Omental fat pad (tissue), 4 donors: ENCODE data around the gene KCTD11. TPM values are rescaled to one million over a fixed set of nuclear protein-coding genes. Genes with fewer than 3 reads are reported as not detected.

Experiments
- ATAC-seq: fragments of 150-250 bp; one replicate; pipeline ENCODE4 v1.9.1; 2016; ENCODE audit warnings: mild to moderate bottlenecking, moderate library complexity; ENCODE audit not compliant: low FRiP score
- DNase-seq: peaks from one replicate; pipeline ENCODE4 v3.0.0-alpha.2; 2019; ENCODE audit warnings: low spot score
- total RNA-seq, 4 donors: library from RNA; depleted of rRNA; stranded (reverse); fragments of >200 nt; gene quantifications; one replicate each; pipeline ENCODE4 v1.1.0, GENCODE V29; 2016
- TF ChIP-seq, protein P1 (sequence below), 3 donors: fragments of 450-650 bp; IDR thresholded peaks; one replicate each; pipeline ENCODE4 v1.5.1; 2016 to 2017; ENCODE audit warnings: antibody characterized with exemption in 3 of 3, mild to moderate bottlenecking in 3 of 3, moderate library complexity in 2 of 3

KCTD11 gene
- total RNA-seq, 4 donors from 2014 or later = 6.7 to 9.9 (median 8.4) TPM

GRCh38 chr17:7347630-7348477 lies 4.1 kb upstream of the KCTD11 start:
- no peak for ATAC-seq
- DNase-seq = no peak

DNA sequence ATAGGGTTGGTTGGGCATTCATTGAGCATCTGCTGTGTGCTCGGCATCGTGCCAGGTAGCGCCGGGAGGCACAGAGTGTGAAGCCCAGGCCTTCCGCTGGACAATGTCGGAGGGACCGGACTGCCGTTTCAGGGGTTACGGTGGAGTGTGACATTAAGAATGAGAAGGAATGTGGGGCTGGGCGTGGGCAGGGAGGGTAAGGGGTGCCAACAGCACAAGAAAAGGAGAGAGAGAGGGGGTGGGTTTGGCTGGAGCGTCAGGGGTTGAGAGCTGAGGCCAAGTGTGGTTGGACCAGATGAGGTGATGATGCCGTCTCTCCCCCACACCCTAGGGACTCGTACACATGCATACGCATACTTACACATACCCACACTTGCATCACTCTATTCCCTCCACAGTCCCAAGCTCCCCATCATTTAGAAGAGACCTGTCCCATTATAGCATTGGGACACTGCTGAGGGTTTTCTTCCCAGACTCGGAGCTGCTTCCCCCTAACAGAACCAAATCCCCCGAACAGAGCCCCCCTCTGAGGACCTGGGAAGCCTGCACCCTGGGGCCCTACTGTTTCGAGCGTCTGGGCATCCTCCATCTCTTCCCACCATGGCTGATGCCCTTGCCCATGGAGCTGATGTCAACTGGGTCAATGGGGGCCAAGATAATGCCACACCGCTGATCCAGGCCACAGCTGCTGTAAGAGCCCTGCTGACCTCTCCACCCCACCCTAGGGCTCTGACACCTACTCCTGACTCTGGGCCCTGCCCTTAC lies 3.3 kb upstream of the KCTD11 start:
- TF ChIP-seq, protein P1, sequence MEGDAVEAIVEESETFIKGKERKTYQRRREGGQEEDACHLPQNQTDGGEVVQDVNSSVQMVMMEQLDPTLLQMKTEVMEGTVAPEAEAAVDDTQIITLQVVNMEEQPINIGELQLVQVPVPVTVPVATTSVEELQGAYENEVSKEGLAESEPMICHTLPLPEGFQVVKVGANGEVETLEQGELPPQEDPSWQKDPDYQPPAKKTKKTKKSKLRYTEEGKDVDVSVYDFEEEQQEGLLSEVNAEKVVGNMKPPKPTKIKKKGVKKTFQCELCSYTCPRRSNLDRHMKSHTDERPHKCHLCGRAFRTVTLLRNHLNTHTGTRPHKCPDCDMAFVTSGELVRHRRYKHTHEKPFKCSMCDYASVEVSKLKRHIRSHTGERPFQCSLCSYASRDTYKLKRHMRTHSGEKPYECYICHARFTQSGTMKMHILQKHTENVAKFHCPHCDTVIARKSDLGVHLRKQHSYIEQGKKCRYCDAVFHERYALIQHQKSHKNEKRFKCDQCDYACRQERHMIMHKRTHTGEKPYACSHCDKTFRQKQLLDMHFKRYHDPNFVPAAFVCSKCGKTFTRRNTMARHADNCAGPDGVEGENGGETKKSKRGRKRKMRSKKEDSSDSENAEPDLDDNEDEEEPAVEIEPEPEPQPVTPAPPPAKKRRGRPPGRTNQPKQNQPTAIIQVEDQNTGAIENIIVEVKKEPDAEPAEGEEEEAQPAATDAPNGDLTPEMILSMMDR (IDR thresholded peaks at IDR 0.05) = no peak
- DNase-seq (no peak), ATAC-seq (no peak)

More at GRCh38 chr17:7347630-7348477, 4.1 kb upstream of the KCTD11 start:
- TF ChIP-seq, protein P1 (IDR thresholded peaks at IDR 0.05) = no peak

DNA sequence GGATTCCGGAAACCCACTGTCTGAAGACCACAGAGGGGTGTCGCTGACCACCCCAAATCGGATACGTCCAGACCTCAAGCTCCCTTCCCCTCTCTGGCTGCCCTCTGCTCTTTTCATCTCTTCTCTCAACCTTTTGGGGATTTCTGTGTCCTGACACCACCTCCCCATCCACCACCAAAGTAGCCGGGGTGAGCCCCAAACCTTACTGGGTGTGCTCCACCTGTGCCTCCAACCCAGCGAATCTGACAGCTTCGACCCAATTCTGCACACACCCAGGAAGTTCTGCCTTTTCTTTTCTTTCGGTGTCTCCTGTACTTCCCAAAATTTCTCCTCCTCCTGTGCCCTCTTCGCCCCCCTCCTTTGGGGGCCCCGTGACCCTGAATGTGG lies 534 bp downstream of the KCTD11 start:
- TF ChIP-seq, protein P1 (IDR thresholded peaks at IDR 0.05) = no peak
- ATAC-seq = no peak
- no peak for DNase-seq

- no peak for DNase-seq
- TF ChIP-seq, protein P1 (IDR thresholded peaks at IDR 0.05) = no peak
- no peak for ATAC-seq
Observed at GRCh38 chr17:7352910-7353635, 1.1 kb downstream of the KCTD11 start.

DNA sequence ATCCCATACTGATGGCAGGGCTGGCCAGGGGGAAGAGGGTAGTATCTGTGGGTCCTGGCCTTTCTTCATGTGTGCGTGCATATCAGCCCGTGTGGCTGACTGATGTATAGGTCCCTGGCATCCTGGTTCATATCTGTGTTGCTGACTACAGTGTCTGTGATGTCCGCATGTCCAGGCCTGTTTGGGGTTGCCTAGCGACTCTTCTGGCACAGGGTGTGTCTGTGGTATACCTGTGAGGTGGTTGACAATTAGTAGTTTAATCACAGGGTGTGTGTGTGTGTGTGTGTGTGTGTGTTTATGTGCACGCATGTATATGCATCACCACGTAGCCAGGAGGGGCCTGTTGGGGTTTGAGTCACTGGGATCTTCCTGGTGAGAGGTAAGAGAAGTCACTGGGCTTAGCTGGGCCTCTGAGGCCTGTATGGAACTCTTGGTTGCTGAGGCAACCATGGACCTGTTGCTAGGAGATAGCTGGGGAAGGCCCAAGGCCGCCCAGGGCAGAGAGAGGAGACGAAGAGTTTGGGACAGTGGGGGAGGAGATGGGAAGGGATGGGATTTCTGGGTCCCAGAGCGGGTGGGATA lies 2.4 kb downstream of the KCTD11 start:
- no peak for ATAC-seq
- TF ChIP-seq, protein P1 (IDR thresholded peaks at IDR 0.05) = no peak
- DNase-seq = no peak

DNA sequence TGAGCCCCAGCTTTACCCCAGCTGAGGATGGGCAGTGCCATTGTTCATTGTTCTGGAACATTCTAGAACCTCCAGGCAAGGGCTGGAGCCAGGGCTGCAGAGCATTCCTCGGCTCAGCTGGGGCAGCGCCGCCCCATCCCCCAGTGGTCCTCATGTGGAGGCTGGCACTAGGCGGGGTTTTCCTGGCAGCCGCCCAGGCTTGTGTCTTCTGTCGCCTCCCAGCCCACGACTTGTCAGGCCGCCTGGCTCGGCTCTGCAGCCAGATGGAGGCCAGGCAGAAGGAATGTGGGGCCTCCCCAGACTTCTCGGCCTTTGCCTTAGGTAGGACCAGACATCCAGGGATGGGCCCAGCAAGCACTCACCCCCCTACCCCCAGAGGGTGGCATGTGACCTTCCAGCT lies 3.1 kb downstream of the KCTD11 start, which contains the start of gene TMEM95:
Gene TMEM95, plus strand, starts transcription at position 104 of the 400 bp plus-strand sequence. Its CDS starts 49 bp downstream, at position 153.
- no peak for DNase-seq
- no peak for ATAC-seq
- TF ChIP-seq, protein P1 (IDR thresholded peaks at IDR 0.05) = no peak
